GM23248 (cell line): Measurements from ENCODE around the gene OR2D2. TPM values are rescaled to one million over a fixed set of nuclear protein-coding genes. Genes with fewer than 3 reads are reported as not detected.
A peak's percentile ranks its signal among the peaks of the same experiment; 100 is the strongest.
"Not testable (repeated sequence)": the region's sequence is repeated elsewhere in the genome, so short reads cannot be mapped to it uniquely, and the experiment has no call there.

ENCODE experiments used
- DNase-seq: peaks from one replicate; pipeline ENCODE4 v3.0.0-alpha.2; 2015
- H2AFZ ChIP-seq: fragments of 200-600 bp; sonication (generic); 2 replicates; pipeline ENCODE4 v1.6.1; 2016; ENCODE audit warnings: antibody characterized with exemption
- H3F3A ChIP-seq: fragments of 200-600 bp; sonication (generic); 2 replicates; pipeline ENCODE4 v1.6.1; 2016; ENCODE audit warnings: mild to moderate bottlenecking, antibody characterized with exemption, mixed run types; ENCODE audit not compliant: insufficient read depth
- H3K27ac ChIP-seq: fragments of 200-600 bp; sonication (generic); 2 replicates; pipeline ENCODE4 v1.5.1; 2016; ENCODE audit warnings: mild to moderate bottlenecking
- H3K27me3 ChIP-seq: fragments of 200-600 bp; sonication (generic); replicated peaks from 2 replicates; pipeline ENCODE4 v1.6.1; 2016; ENCODE audit warnings: mild to moderate bottlenecking; ENCODE audit not compliant: insufficient read depth
- H3K36me3 ChIP-seq: fragments of 200-600 bp; sonication (generic); 2 replicates; pipeline ENCODE4 v1.6.1; 2016; ENCODE audit warnings: low read depth, mild to moderate bottlenecking
- H3K4me1 ChIP-seq: fragments of 200-600 bp; sonication (generic); 2 replicates; pipeline ENCODE4 v1.6.1; 2016; ENCODE audit warnings: mild to moderate bottlenecking; ENCODE audit not compliant: insufficient read depth
- H3K4me2 ChIP-seq: fragments of 200-600 bp; sonication (generic); one replicate; pipeline ENCODE4 v1.6.1; 2016; ENCODE audit warnings: mild to moderate bottlenecking; ENCODE audit not compliant: unreplicated experiment
- H3K4me3 ChIP-seq: fragments of 200-600 bp; sonication (generic); 2 replicates; pipeline ENCODE4 v1.5.1; 2016; ENCODE audit warnings: mild to moderate bottlenecking
- H3K79me2 ChIP-seq: fragments of 200-600 bp; sonication (generic); 2 replicates; pipeline ENCODE4 v1.6.1; 2016; ENCODE audit warnings: mild to moderate bottlenecking; ENCODE audit not compliant: insufficient read depth
- H3K9ac ChIP-seq: fragments of 200-600 bp; sonication (generic); 2 replicates; pipeline ENCODE4 v1.6.1; 2016; ENCODE audit warnings: mild to moderate bottlenecking
- H3K9me2 ChIP-seq: fragments of 200-600 bp; sonication (generic); 2 replicates; pipeline ENCODE4 v1.6.1; 2016; ENCODE audit warnings: mixed run types, mild to moderate bottlenecking, moderate library complexity; ENCODE audit not compliant: insufficient read depth
- H3K9me3 ChIP-seq: fragments of 200-600 bp; sonication (generic); one replicate; pipeline ENCODE4 v1.6.1; 2017; ENCODE audit warnings: low read depth
- H4K20me1 ChIP-seq: fragments of 200-600 bp; sonication (generic); 2 replicates; pipeline ENCODE4 v1.6.0; 2016; ENCODE audit not compliant: insufficient read depth
- EZH2 ChIP-seq: fragments of 200-600 bp; sonication (generic); IDR thresholded peaks from 2 replicates; pipeline ENCODE4 v1.6.1; 2018; ENCODE audit warnings: antibody characterized with exemption, mild to moderate bottlenecking; ENCODE audit not compliant: insufficient read depth, poor library complexity, severe bottlenecking
- EZH2phosphoT487 ChIP-seq: fragments of 200-600 bp; sonication (generic); IDR thresholded peaks from 2 replicates; pipeline ENCODE4 v1.6.1; 2018; ENCODE audit warnings: antibody characterized with exemption, moderate library complexity, mild to moderate bottlenecking, low read depth; ENCODE audit not compliant: insufficient read depth
- WGBS, 2 experiments: methylation state at CpG; one replicate each; pipeline ENCODE4 v1.1.6; 2015 to 2017; ENCODE audit warnings: low lambda C conversion rate in 2 of 2, low coverage in 1 of 2; ENCODE audit errors: missing lambda C conversion rate in 2 of 2; 5-methylcytosine and 5-hydroxymethylcytosine counted together
- in situ Hi-C: fragments of 300-500 bp; cut with MboI; formaldehyde crosslinking; loops from 2 replicates; pipeline ENCODE4 v1.15.0; 2020
- polyA plus RNA-seq: library from polyadenylated mRNA; unstranded; fragments of >200 nt; fragmentation: Nextera tagmentation; extraction: Ambion mirVana; gene quantifications from 2 replicates; pipeline ENCODE4 v1.2.1, GENCODE V29; 2016
- total RNA-seq: library from RNA; depleted of rRNA; stranded (reverse); fragments of >200 nt; shearing (Covaris generic); gene quantifications from 2 replicates; pipeline ENCODE4 v1.2.3, GENCODE V29; 2014

The OR2D2 gene
- total and polyA plus RNA-seq, 2 experiments from 2014 or later: 0.22 TPM; not detected in 1

GRCh38 chr11:6862961-6863360 is 29.3 kb downstream of the OR2D2 start, which contains the start of gene OR10A2:
Gene OR10A2, plus strand, starts transcription at chr11:6863057. Its CDS starts 6,698 bp downstream, at chr11:6869755.
- WGBS, 2 experiments: 0 to 8% methylated on average over 1 of the region's 1 CpG
- no peaks in the 10 kb centered on the region for H3F3A ChIP-seq
- H2AFZ ChIP-seq: no peak within 1 kb of the TSS
- no peak within 1 kb of the TSS for H3K27ac ChIP-seq
- no peak for TF ChIP-seq EZH2phosphoT487
- TF ChIP-seq EZH2: no peak
- peak; percentile 59 for DNase-seq
- in situ Hi-C loops: no loop called here
- H3K9me3 ChIP-seq: no peaks in the 10 kb centered on the region
- H4K20me1 ChIP-seq: no peaks in the 10 kb centered on the region
- no peaks in the 10 kb centered on the region for H3K36me3 ChIP-seq
- H3K79me2 ChIP-seq: no peaks in the 10 kb centered on the region
- H3K4me2 ChIP-seq: no peak within 1 kb of the TSS
- H3K4me1 ChIP-seq: no peaks in the 10 kb centered on the region; the same call in 1 of the 2 replicates
- H3K4me3 ChIP-seq: no peak within 1 kb of the TSS
- no peak within 1 kb of the TSS for H3K9ac ChIP-seq
- no peaks in the 10 kb centered on the region for H3K9me2 ChIP-seq
- H3K27me3 ChIP-seq: no peaks in the 10 kb centered on the region

GRCh38 chr11:6856871-6857270 is 35.4 kb downstream of the OR2D2 start:
- H3K4me1 ChIP-seq: peaks cover 9% of the 10 kb centered on the region
- no peaks in the 10 kb centered on the region for H3K79me2 ChIP-seq
- no peaks in the 10 kb centered on the region for H3K9me2 ChIP-seq
- peak; percentile 51 for DNase-seq
- no peaks in the 10 kb centered on the region for H3K36me3 ChIP-seq
- H3K9ac ChIP-seq: no peak overlapping the region
- 30 to 31% methylated on average over 3 of the region's 3 CpGs for WGBS, 2 experiments
- no peak overlapping the region for H3K27ac ChIP-seq
- TF ChIP-seq EZH2 (no peak), EZH2phosphoT487 (no peak)
- no peak overlapping the region for H3K4me3 ChIP-seq
- H3K4me2 ChIP-seq: peak overlapping the region; percentile 44
- no peak overlapping the region for H2AFZ ChIP-seq
- H4K20me1 ChIP-seq: no peaks in the 10 kb centered on the region
- H3F3A ChIP-seq: no peaks in the 10 kb centered on the region
- in situ Hi-C loops: no loop called here
- no peaks in the 10 kb centered on the region for H3K27me3 ChIP-seq
- H3K9me3 ChIP-seq: no peaks in the 10 kb centered on the region

GRCh38 chr11:6855971-6856541 is 36.2 kb downstream of the OR2D2 start:
- peak; percentile 86 for DNase-seq
- TF ChIP-seq EZH2: no peak
- TF ChIP-seq EZH2phosphoT487: no peak
- Histone ChIP-seq H3K27me3 (no peaks in the 10 kb centered on the region), H3K4me2 (no peak overlapping the region), H3K4me1 (peaks cover 9% of the 10 kb centered on the region), H3K79me2 (no peaks in the 10 kb centered on the region), H3F3A (no peaks in the 10 kb centered on the region), H3K9ac (no peak overlapping the region), H3K9me3 (no peaks in the 10 kb centered on the region), H3K4me3 (no peak overlapping the region), H3K27ac (no peak overlapping the region), H2AFZ (no peak overlapping the region), H4K20me1 (no peaks in the 10 kb centered on the region), H3K36me3 (no peaks in the 10 kb centered on the region), H3K9me2 (no peaks in the 10 kb centered on the region)
- in situ Hi-C loops: no loop called here
- WGBS, 2 experiments: 5 to 13% methylated on average over 1 of the region's 1 CpG

GRCh38 chr11:6854801-6855200 is 37.5 kb downstream of the OR2D2 start:
- H3F3A ChIP-seq, H3K9me3 ChIP-seq, H3K27me3 ChIP-seq, H3K27ac ChIP-seq, H3K36me3 ChIP-seq, in situ Hi-C loops, H3K9ac ChIP-seq, H2AFZ ChIP-seq, DNase-seq, H3K4me1 ChIP-seq, H3K4me2 ChIP-seq, H3K4me3 ChIP-seq, H3K79me2 ChIP-seq, H4K20me1 ChIP-seq, H3K9me2 ChIP-seq: not testable (repeated sequence)
- WGBS, 2 experiments: 76 to 79% methylated on average over 6 of the region's 6 CpGs

GRCh38 chr11:6850526-6850925 is 41.8 kb downstream of the OR2D2 start:
- Histone ChIP-seq H3K9me2 (no peaks in the 10 kb centered on the region), H3K27ac (no peak overlapping the region), H3K79me2 (no peaks in the 10 kb centered on the region), H3K4me3 (no peak overlapping the region), H3K36me3 (no peaks in the 10 kb centered on the region), H3K9me3 (no peaks in the 10 kb centered on the region), H3K9ac (no peak overlapping the region), H2AFZ (no peak overlapping the region), H3F3A (no peaks in the 10 kb centered on the region), H3K27me3 (no peaks in the 10 kb centered on the region), H3K4me2 (no peak overlapping the region), H4K20me1 (no peaks in the 10 kb centered on the region), H3K4me1 (no peaks in the 10 kb centered on the region)
- in situ Hi-C loops: no loop called here
- no peak for DNase-seq
- WGBS, 2 experiments: 93 to 95% methylated on average over 2 of the region's 2 CpGs
- TF ChIP-seq EZH2 (no peak), EZH2phosphoT487 (no peak)
